Skin of body (tissue), 2 donors: Measurements from ENCODE around the gene CIBAR2. TPM values are rescaled to one million over a fixed set of nuclear protein-coding genes. Genes with fewer than 3 reads are reported as not detected.
"Not testable (repeated sequence)": the region's sequence is repeated elsewhere in the genome, so short reads cannot be mapped to it uniquely, and the experiment has no call there.

Source experiments
- DNase-seq: peaks from one replicate; lab custom pipeline; 2025; lab: John Stamatoyannopoulos, UW
- total RNA-seq: library from RNA; depleted of rRNA; stranded (reverse); fragments of >200 nt; gene quantifications from one replicate; pipeline ENCODE4 v1.2.3, GENCODE V29; 2014

The CIBAR2 gene
- total RNA-seq, 1 donor from 2014 or later: not detected

- DNase-seq: no peak
Measured at GRCh38 chr16:85128079-85128837, 16.0 kb upstream of the CIBAR2 start.

- DNase-seq: peak; percentile 64
Measured at GRCh38 chr16:85127379-85127723, 15.1 kb upstream of the CIBAR2 start.

DNA sequence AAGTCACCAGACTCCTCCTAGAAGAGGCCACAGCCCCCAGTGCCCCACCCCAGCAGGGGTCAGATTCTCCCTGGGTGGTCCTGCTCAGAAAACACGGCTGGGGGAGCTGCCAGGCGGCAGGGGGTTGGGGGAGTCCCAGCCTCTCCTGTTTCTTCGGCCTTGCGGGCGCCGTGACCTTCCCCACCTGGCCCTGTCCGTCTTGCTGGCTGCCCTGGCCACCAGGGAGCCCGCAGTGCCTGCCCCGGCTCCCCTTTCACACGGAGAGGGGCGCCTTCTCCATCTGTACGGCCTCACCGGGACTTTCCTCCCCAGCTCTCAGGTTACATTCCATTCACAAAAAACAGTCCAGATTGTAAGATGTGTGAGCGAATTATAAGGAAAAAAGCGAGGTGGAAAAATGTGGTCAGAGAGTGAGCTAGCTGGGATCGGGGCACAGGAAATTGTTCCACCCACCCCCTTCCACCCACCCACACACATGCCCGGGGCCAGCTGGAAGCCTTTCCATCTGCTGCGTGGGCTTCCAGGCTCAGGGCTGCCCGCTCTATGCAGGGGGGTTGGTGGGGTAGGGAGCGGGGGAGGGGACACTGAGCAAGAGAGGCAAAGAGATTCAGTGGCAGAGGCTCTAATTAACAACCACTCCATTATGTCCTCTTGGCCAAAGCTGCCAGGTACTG is 14.6 kb upstream of the CIBAR2 start:
- peak; percentile 86 for DNase-seq

GRCh38 chr16:85126394-85126704 is 14.1 kb upstream of the CIBAR2 start:
- DNase-seq: no peak

- DNase-seq: no peak
Measured at GRCh38 chr16:85125570-85126393, 13.5 kb upstream of the CIBAR2 start.

DNA sequence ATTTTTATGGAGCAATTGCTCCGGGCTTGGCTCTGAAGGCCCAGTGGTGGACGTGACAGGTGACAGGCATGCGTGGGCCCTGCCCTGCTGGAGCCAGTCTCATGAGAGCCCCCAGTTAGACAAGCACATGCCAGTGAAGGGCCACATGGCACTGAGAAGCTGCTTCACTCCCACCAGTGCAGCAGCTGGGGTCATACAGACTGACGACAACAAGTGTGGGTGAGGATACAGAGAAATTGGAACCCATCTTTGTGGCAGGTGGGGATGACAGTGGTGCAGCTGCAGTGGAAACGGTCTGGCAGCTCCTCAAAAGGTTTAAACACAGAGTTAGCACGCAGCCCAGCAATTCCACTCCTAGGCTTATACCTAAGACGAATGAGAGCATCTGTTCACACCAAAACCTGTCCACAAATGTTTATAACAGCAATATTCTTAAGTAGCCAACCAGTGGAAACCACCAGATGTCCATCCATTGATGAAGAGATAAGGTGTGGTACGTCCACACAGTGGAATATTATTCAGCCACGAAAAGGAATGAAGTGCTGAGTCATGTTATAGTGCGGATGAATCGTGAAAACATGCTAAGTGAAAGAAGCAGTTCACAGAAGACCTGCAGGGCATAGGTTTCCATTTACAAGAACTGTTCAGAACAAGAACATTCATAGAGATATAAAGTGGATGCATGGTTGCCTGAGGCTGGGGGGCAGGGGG is 12.5 kb upstream of the CIBAR2 start:
- no peak for DNase-seq

- DNase-seq: no peak
Measured at GRCh38 chr16:85123891-85124635, 11.8 kb upstream of the CIBAR2 start.

- not testable (repeated sequence) for DNase-seq
Measured at GRCh38 chr16:85123441-85123840, 11.2 kb upstream of the CIBAR2 start.

- DNase-seq: no peak
Measured at GRCh38 chr16:85120006-85120340, 7.7 kb upstream of the CIBAR2 start.

DNA sequence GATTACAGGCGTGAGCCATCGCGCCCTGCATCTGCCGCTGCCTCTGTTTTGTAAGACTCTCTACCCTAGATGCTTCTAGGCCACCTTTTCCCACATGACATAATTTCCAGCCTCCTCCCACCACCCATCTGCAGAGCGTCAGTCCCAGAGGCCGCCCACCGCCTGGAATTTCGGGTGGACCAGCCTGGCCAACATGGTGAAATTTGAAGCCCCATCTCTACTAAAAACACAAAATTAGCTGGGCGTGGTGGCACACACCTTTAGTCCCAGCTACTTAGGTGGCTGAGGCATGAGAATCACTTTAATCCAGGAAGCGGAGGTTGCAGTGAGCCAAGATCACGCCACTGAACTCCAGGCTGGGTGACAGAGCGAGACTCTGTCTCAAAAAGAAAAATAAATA is 5.1 kb upstream of the CIBAR2 start:
- DNase-seq: no peak

GRCh38 chr16:85114909-85115567 is 2.8 kb upstream of the CIBAR2 start:
- DNase-seq: peak; percentile 55

- DNase-seq: no peak
Measured at GRCh38 chr16:85113913-85114312, 1.6 kb upstream of the CIBAR2 start.

- no peak for DNase-seq
Measured at GRCh38 chr16:85113168-85113733, 979 bp upstream of the CIBAR2 start.

DNA sequence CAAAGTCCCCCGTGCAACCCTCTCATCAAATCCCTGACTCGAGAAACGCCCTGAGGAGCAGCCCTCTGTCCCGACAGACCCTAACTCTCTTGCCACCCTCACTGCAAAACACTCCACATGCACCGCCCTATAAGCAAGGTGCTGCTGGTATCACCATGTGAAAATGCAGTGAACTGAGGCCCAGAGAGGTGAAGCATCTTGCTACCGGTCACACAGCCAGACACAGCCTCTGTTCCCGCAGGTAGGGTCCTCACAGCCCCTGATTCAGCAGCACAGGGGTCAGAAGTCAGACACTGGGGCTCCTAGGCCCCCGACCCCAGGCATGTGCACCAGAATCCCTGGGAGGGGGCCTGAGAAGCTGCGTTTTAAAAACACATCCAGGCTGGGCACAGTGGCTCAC is 1.1 kb downstream of the CIBAR2 start:
- DNase-seq: no peak

GRCh38 chr16:85110105-85110504 is 2.2 kb downstream of the CIBAR2 start:
- DNase-seq: no peak

- no peak for DNase-seq
Measured at GRCh38 chr16:85107532-85107931, 4.7 kb downstream of the CIBAR2 start.

DNA sequence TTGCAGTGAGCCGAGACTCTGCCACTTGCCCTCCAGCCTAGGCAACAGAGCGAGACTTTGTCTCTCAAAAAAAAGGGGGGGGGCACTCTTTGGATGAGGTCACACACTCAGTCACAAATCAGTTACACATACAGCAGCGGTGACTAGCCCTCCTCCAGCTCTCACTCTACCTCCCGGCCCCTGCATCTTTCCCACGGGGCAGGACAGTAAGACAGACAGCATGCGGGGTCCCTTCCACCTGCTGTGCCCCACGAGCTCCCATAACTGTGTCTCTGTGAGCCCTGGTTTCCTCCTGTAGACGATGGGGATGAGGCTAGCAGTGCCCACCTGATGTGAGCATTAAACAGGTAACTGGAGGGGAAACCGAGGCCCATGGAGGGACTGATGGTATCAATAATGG is 5.2 kb downstream of the CIBAR2 start:
- no peak for DNase-seq

DNA sequence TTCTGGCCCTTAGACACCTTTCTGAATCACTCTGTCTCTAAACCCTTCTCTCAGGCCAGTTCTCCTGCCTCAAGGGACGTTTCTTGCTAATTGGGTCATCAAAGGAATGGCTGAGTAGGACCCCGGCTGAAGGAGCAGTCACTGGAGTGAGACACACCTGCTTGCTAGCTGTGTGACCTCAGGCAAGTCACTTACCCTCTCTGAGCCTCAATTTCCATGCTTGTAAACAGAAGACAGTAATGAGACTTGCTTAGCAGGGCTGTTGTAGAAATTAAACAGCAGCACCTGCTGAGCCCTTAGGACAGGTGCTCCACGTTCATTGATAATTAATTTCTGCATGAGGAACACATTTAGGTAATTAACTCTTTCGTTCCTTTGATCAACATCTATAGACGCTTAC is 6.8 kb downstream of the CIBAR2 start:
- no peak for DNase-seq

DNA sequence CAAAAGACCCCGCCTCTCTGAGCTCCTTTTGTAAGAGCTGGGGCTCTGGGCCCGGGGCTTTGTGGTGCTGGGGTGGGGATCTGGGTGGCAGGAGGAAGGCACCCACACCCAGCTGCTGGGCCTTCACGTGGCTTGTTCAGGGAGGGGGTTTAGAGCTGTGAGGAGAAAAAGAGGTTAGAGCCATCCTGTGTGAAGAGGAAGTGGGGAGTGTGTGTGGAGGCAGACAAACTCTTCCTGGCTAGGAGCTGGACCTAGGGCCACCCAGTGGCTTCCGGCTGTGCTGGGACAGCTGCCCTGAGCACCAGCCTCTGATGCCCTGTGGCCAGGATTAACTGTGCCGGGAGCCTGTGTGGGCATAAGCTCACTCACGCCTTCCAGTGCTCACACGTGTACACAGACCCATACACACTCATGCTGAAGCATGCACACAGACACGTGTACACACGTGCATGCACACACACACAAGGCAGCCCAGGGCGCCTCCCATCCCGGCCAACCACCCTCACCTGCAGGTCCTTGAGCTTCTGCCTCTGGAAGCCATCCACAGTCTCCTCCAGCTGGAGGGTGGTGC is 7.4 kb downstream of the CIBAR2 start:
- DNase-seq: no peak

DNA sequence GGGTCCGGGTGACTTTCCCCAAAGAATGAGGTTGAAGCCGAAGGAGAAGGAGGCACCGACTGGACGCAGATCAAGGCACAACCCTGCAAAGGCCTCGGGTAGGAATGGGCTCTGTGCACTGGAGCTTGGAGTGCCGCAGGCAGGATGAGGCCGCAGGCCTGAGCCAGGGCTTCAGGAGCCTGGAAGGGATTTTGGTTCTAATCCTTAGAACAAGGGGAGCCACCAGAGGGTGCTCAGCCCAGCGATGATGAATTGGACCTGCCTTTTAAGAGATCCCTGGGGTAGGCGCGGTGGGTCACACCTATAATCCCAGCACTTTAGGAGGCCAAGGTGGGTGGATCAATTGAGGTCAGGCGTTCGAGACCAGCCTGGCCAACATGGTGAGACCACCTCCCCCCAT is 8.1 kb downstream of the CIBAR2 start:
- no peak for DNase-seq
